GM18505 (cell line): ENCODE data around the gene ADGRB3.
"Not testable (repeated sequence)": the region's sequence is repeated elsewhere in the genome, so short reads cannot be mapped to it uniquely, and the experiment has no call there.

ENCODE experiments used
- ATAC-seq: cut with Tn5 transposase; IDR thresholded peaks from one replicate; pipeline ENCODE4 v1.9.1; 2021; ENCODE audit not compliant: unreplicated experiment
- POLR2A ChIP-seq: IDR thresholded peaks from 4 replicates; pipeline ENCODE4 v1.6.1; 2011; ENCODE audit warnings: borderline replicate concordance; ENCODE audit not compliant: insufficient read depth, insufficient read length; ENCODE audit errors: extremely low read depth

Gene ADGRB3

GRCh38 chr6:69111301-69111700 lies 476.2 kb downstream of the ADGRB3 start:
- ATAC-seq = no peak
- no peak for TF ChIP-seq POLR2A

DNA sequence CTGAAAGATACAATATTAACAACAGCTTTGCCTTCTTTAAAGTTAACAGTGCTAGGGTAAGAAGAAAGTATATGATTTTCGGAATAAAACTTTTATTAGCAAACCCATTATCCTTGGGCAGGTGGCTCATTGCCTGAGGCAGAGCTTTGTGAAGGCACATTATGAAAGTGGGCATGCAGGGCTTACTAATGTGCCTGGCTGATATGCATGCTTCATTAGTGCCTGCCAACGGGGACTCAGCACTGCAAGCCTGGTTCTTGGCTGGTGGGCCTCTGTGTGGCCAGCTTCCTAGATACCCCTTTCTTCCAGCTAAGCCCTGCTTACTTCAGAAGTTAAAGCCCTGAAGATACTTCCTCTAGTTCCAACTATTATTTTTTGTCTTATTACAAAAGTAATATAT lies 481.6 kb downstream of the ADGRB3 start:
- TF ChIP-seq POLR2A = no peak
- ATAC-seq = no peak

GRCh38 chr6:69121461-69122406 lies 486.7 kb downstream of the ADGRB3 start:
- not testable (repeated sequence) for ATAC-seq

- ATAC-seq = no peak
Observed at GRCh38 chr6:69122407-69122773, 487.3 kb downstream of the ADGRB3 start.

GRCh38 chr6:69128411-69128810 lies 493.3 kb downstream of the ADGRB3 start:
- no peak for ATAC-seq
- TF ChIP-seq POLR2A = no peak

More at GRCh38 chr6:69122407-69122773, 487.3 kb downstream of the ADGRB3 start:
- TF ChIP-seq POLR2A = no peak

GRCh38 chr6:69129046-69129445 lies 494.0 kb downstream of the ADGRB3 start:
- no peak for TF ChIP-seq POLR2A

GRCh38 chr6:69135927-69136326 lies 500.8 kb downstream of the ADGRB3 start:
- no peak for TF ChIP-seq POLR2A
- no peak for ATAC-seq

More at GRCh38 chr6:69129046-69129445, 494.0 kb downstream of the ADGRB3 start:
- no peak for ATAC-seq

DNA sequence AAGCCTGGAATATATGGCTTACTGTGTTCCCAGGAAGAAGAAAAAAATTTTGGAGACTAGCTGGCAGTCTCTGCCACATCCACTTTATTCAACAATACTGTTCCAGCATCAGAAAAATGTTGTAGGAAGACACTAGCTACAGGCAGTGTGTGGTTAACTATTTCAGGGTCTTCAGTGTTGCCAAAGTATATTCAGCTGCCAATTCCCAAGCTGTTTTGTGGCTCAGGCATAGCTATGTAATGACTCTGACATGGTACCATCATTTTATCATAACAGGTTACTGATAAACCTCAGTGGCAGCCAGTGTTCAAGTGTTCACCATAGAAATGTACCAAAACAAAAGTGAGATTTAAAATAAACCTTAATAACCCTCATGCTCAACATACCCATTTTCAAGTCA lies 503.1 kb downstream of the ADGRB3 start:
- ATAC-seq = no peak

GRCh38 chr6:69138893-69139494 lies 503.9 kb downstream of the ADGRB3 start:
- no peak for ATAC-seq

More for the DNA sequence above, 503.1 kb downstream of the ADGRB3 start:
- no peak for TF ChIP-seq POLR2A

DNA sequence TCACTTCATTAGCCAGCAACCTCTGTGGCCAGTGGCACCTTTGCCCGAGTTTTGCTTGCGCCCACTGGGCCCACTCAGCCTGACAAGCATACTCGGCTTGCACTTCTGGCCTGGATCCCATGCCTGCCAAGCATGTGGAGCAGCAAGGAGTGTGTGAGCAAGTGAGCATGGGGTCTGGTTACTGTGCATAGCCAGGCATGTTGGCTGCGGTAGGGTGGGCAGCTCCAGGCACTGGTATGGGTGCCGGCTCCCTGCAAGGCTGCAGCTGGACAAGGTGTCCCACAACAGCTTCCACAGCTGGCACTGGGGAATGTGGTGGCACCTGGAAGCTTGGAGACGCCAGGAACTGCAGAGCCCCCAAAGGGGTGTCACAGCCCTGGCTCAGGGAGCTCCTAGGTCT lies 510.0 kb downstream of the ADGRB3 start:
- ATAC-seq = no peak
- TF ChIP-seq POLR2A = no peak

More at GRCh38 chr6:69138893-69139494, 503.9 kb downstream of the ADGRB3 start:
- TF ChIP-seq POLR2A = no peak

DNA sequence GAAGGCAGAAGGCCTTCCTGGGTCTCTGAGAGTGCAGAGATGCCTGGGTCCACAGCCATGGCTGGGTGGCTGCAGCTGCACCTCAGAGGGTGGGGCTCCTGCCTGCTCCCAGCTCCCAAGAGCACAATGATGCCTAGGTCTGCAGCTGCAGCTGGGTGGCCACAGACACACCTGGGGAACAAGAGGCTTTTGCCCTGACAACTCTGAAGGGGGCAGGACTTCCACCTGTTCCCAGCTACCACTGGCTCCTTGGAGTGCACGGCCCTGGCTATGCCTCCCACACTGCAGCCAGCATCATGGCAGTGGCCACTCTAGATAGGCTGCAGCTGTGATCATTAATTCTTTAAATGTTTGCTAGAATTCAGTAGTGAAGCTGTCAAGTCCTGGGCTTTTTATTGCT lies 511.3 kb downstream of the ADGRB3 start:
- no peak for ATAC-seq
- no peak for TF ChIP-seq POLR2A

DNA sequence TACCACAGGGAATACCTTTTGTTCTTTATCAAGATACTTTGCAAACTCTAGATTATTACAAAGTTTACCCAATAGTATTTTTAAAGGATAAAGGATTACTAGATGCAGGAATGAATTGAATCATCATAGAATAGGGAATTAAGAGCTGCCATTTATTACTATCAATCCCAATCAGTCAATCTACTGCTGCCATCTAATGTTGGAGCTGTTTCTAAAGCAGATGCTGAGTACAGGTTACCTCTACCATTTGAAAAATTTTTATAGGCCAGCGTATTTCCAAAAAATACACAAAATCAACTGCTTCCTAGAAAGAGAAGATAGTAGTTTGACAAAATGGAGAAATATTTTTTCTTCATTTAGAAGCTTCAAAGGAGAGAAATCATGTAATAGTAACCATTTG lies 520.4 kb downstream of the ADGRB3 start:
- TF ChIP-seq POLR2A = no peak
- no peak for ATAC-seq

DNA sequence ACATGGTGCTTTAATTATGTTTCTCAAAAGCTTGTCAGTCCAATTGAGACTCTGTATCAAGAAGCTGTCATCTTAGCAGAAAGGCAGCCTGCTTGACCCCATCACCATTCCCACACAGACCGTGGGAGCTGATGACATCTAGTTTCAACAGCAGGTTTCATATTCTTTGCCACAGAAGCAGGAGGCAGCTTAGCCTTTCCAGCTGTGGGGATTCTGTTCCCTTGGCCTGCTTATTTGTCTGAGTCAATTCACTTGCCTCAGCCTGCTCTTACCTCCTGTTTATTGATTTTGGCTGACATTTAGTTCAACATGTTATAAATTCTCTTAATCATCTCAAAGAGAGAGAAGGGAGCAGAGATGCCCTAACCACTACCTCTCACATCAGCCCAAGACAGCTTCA lies 527.7 kb downstream of the ADGRB3 start:
- no peak for TF ChIP-seq POLR2A
- no peak for ATAC-seq
